Glomerular visceral epithelial cell (primary cell): ENCODE data around the gene PDIA2.

Experiments
- DNase-seq: peaks from one replicate; pipeline ENCODE4 v3.0.0-alpha.2; 2016; ENCODE audit errors: extremely low spot score

PDIA2 gene

DNA sequence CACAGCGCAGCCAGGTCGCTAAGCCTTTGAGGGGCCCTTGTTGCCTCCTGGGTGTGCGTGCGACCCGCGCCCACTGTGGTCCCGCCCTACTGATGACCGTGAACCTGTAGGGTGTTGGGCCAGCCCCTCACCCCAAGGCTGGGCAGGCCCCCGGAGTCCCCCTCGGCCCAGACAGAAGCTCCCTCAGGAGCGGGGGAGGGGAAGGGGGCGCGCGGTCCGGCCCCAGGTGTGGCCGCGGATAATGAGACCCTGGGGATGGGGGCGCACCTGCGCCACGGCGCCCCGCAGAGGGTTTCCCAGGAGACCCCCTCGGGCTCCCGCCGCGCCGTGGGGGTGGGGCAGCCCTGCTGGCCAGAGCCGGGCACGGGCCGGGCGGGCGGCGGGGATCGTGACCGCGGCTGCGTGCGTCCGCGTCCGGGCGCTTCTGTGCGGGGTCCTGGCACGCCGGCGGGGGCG lies 2.9 kb upstream of the PDIA2 start:
- no peak for DNase-seq

DNA sequence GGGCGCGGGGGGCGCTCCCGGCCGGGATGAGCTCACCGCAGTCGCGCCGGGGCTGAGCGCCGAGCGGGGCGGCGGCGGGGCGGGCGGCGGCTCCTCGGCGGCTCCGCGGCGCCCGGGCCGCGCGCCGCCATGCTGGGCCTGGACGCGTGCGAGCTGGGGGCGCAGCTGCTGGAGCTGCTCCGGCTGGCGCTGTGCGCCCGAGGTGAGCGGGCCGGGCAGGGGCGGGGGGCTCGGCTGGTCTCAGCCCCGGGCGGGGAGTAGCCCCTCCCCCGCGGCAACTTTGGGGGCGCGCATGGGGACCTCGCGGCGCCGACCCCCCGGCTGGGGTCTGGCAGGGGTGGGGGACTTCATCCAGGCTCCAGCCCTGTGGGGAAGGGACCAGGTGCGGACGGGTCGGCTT lies 2.4 kb upstream of the PDIA2 start, which contains the start of gene ARHGDIG:
Gene ARHGDIG (plus strand): TSS at position 40 of the 400 bp plus-strand sequence. CDS start 90 bp downstream, at position 130.
- no peak for DNase-seq

DNA sequence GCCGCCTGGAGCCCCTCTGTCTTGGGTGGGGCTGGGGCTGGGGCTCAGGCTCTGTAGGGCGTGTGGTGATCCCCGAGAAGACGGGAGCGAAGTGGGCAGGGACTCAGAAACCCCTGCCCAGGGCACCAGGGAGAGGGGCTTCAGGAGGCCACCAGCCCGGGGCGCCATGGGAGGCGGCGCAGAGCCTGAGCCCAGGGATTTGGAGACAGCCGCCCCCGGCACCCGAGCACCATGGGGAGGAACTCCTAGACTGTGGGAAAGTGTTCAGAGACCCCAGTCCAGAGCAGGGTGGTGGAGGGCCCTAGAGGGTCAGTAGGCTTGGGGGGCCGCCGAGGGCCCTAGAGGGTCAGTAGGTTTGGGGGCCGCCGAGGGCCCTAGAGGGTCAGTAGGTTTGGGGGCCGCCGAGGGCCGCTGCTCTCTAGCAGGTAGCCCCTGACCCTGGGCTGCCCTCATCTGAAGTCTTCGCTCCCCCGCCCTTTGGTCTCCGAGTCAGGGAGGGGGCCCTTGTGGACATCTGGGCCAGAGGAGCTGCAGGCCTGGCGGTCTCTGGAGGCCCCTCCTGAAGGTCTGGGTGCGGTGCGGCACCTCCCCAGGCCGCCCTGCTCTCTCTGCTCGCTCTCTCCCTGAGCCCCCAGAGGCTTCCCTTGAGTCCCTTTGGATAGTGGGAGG lies 1.8 kb upstream of the PDIA2 start:
- no peak for DNase-seq

DNA sequence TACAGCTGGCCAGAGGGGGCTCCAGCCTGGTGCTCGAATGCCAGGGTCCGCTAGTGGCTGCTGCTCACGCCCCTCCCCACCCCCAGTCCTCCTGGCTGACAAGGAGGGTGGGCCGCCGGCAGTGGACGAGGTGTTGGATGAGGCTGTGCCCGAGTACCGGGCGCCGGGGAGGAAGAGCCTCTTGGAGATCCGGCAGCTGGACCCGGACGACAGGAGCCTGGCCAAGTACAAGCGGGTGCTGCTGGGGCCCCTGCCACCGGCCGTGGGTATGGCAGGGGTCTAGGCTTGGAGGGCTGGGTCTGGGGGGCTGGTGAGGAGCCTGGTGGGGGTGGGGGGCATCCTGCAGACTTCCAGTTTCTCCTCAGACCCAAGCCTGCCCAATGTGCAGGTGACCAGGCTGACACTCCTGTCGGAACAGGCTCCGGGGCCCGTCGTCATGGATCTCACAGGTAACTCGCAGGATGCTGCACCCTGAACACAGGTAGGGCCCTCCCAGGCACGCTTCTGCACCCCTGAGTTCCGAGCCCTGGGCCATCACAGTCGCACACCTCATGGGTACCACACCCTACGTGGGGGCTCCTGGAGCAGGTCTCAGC lies 1.2 kb upstream of the PDIA2 start:
- no peak for DNase-seq

DNA sequence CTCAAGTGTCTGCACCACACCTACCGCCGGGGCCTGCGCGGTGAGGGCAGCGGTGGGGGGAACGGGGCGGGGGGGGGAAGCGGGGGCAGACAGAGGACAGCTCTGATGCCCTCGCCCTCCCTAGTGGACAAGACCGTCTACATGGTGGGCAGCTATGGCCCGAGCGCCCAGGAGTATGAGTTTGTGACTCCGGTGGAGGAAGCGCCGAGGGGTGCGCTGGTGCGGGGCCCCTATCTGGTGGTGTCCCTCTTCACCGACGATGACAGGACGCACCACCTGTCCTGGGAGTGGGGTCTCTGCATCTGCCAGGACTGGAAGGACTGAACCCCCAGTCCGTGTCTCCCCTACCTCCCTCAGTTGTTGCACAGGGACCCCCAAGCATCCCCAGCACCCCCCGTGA lies 473 bp upstream of the PDIA2 start:
- DNase-seq: no peak

DNA sequence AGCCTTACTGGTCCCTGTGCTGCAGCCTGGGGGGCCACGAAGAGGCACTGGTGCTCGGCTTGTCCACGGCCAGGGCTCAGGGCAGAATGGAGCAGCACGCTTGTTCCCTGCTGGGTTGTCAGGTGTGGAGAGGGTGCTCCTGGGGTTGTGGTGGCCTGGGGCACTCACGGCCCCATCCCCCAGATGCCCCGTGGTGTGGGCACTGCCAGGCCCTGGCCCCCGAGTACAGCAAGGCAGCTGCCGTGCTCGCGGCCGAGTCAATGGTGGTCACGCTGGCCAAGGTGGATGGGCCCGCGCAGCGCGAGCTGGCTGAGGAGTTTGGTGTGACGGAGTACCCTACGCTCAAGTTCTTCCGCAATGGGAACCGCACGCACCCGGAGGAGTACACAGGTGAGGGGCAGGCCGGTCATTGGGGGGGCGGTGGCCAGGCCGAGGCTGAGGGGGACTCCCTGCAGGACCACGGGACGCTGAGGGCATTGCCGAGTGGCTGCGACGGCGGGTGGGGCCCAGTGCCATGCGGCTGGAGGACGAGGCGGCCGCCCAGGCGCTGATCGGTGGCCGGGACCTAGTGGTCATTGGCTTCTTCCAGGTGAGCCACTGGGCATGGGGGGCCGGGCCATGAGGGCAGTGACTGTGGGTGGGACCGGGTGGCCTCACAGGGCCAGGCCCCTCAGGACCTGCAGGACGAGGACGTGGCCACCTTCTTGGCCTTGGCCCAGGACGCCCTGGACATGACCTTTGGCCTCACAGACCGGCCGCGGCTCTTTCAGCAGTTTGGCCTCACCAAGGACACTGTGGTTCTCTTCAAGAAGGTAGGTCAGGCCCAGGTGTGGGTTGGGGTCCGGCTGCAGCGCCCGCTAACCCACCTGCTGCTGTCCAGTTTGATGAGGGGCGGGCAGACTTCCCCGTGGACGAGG lies 1.5 kb downstream of the PDIA2 start:
- no peak for DNase-seq

DNA sequence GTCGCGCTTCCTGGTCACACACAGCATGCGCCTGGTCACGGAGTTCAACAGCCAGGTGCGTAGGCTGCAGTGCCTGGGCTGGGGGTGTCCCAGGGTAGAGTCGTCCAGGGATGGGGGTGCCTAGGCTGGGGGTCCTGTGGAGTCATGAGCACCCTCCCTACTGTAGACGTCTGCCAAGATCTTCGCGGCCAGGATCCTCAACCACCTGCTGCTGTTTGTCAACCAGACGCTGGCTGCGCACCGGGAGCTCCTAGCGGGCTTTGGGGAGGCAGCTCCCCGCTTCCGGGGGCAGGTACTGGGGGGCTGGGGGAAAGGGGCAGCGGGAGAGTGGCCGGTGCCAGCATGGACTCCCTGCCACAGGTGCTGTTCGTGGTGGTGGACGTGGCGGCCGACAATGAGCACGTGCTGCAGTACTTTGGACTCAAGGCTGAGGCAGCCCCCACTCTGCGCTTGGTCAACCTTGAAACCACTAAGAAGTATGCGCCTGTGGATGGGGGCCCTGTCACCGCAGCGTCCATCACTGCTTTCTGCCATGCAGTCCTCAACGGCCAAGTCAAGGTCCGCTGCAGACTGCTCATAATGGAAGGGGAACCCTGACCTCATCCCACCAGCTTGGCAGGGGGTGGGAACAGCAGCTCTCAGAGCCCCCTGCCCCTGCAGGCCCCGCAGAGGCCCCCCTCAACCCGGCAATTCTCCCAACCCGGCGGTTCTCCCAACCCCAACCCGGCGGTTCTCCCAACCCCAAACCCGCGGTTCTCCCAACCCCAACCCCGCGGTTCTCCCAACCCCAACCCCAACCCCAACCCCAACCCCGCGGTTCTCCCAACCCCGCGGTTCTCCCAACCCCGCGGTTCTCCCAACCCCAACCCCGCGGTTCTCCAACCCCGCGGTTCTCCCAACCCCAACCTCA lies 2.4 kb downstream of the PDIA2 start:
- DNase-seq: peak; percentile 83

DNA sequence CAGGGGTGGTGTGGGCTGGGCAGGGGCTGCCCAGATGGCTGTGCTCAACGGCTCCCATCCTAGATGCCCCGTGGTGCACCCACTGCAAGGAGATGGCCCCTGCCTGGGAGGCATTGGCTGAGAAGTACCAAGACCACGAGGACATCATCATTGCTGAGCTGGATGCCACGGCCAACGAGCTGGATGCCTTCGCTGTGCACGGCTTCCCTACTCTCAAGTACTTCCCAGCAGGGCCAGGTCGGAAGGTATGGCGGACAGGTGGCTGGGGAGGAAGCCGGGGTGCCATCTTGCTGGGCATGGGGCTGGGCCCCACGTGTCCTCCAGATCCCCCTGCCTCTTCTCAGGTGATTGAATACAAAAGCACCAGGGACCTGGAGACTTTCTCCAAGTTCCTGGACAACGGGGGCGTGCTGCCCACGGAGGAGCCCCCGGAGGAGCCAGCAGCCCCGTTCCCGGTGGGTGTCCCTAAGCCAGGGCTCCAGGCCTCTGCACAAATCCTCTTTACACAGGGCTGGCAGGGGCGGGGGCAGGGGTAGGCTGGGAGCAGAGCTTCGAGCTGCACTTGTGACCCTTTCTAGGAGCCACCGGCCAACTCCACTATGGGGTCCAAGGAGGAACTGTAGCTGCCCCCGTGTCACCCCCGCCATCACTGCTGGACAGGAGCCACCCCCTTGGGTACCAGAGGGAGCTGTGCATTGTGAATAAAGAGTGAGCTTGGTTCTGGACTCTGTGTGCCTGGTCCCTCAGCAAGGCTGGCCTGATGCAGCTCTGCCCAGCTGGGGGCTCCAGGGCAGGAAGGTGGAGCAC lies 3.7 kb downstream of the PDIA2 start:
- no peak for DNase-seq

DNA sequence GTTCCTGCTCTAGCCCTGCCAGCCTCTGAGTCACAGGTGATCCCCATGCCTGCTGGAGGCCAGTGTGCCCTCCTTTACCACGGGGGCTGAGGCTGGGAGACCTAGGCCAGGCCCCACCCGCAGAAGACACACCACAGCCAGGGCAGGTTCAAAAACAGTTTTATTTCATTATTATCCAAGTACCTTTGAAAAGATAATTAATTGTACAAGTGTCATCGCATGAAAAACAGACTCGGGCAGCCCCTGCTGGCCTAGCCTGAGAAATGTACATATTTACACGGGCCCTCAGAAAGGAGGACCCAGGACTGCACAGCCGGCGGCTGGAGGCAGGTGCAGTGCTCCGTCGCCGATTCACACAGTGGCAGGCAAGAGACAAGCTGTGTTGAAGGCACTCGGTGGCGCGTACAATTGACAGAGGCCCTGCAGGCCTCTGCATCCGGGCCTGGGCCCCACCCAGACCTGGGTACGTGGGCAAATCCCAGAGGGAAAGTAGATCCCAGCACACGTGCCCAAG lies 4.4 kb downstream of the PDIA2 start:
- DNase-seq: no peak

DNA sequence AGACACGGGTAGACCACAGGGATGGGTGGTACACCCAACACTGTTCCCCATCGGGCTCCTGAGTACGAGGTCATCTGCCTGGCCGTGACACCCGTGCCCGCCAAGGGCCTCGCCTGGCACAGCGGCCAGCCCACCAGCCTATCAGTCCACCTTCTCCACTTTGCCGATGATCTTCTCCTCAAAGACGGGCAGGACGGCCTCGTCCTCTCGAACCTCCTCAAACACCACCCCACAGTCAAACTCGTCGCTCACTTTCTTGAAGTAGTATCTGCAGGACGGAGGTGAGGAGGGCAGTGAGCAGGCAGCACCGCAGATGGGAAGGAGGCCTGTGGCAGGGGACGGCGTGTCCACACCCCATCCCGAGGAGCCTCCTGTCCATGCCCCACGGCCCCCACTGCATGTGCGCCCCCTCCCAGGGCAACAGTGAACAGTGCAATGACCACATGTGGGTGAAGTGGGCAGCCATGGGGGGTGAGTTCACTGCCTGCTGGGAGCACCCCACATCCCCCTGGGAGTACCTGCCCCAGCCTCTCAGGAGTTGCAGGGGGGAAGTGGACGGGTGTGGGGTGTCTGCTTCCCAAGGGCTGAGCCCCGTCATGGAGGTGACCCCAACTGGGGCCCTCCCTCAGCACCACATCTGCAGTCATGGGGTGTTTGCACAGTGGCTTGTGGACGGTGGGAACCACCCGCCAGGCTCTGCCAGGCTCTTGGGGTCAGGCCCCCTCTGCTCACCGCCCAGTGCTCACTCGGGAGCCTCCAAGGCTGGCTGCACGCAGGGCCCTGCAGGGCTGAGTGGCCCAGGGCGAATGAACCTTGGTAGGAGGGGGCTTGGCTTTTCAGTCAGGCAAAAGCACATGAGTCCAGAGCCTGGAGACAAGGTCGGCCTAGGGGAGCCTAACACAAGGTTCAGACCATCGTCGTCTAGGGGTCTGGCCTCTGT lies 5.3 kb downstream of the PDIA2 start:
- no peak for DNase-seq

DNA sequence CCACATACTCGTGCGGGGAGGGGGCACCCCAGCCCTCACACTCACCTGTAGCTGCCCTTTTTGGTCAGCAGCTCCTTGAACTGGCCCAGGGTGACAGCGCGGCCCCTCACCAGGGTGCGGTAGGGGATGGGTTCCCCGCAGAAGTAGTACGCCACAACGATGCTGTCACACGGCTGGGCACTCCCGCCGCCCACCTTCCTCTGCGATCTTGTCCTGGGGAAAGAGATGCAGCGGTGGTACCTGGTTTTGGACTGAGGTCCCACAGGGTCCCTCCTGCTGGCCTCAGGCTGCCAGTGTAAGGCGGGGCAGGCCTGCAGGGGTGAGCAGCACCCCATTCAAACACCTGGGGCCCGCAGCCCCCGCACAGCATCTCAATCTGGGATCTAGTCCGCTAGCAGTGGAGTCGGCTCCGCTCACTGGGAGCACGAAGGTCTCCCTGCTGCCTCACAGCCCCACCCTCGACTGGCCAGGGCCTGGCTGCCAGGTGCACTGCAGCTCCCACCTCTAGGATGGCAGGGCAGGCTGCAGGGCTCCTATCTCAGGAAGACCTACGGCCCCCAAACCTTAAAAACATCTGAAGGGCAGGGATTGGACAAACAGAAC lies 6.5 kb downstream of the PDIA2 start:
- DNase-seq: no peak

DNA sequence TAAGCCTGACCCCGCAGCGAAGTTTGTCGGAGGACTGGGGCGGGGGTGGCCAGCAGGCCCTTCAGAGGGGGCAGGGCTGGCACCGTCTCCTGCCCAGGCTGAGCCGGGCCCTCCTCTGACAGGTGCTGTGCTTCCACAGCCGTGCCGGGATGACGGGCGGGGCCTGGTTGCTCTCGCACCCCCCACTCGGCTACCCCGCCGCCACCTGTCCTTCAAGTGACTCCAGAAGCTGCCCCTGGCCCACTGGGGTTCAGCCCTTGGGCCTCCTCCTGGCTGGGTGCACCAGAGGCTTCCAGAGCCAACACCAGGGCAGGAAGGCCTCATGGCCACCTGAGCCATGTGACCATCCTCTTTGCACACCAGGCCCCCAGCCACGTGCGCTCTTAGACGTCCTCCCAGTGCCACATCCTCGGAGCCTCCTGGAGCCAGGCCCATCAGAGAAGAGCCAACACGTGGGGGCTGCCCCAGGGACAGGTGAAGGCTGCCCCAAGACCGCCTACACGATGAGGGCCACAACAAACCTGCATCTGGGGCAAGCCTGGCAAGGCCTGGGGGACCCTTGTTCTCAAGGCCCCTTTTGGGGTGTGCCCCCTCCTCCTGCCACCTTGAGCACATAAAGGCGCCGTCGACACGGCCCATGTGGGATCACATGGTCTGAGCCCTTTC lies 7.2 kb downstream of the PDIA2 start:
- DNase-seq: no peak

DNA sequence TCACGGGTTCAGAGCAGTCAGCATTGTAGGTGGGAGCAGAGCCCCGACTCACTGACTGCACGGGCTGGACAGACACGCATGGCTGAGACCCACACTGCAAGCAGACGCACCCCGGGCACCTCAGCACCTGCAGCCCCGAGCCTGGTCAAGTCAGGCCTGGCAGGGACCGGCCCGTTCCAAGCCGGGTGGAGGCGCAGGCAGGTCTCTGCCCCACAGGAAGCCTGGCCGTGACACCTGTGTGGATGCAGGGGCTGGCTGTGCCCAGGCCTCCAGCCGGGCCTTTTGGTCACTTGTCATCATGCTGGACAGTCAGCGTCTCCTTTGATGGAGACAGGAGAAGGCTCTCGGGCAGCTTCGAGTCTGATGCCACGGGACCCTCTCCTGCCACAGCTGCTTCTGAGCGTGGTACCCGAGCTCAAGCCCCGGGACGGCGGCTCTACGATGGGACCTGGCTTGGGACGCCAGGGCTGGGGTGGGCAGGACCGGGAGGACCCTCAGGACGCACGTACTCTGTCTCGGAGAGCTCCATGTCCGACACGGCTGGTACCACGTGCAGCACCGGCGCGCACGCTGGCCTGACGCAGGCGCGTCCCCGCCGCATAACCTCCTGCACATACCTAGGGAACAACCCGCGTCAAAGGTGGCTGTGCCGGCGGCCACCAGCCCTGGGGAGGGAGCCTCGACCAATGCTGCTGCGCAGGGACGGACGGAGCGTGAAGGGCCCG lies 7.9 kb downstream of the PDIA2 start:
- no peak for DNase-seq

DNA sequence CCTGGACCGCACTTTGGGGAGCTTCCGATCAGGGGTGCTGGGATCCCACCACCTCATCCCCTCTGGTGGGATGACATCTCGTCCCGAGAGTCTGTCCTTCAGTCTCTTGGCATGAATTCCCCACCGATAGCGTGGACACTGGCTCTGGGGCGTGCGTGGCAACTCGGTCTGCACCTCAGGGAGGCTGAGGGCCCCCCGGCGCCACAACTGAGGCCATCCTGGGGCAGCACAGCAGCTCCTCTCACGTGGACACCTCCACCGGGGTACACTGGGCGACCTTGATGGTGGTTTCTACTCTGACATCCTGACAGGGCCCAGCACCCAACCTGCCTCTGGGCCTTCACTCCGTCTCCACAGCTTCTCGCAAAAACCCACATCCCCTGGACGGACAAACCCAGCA lies 8.6 kb downstream of the PDIA2 start:
- no peak for DNase-seq

DNA sequence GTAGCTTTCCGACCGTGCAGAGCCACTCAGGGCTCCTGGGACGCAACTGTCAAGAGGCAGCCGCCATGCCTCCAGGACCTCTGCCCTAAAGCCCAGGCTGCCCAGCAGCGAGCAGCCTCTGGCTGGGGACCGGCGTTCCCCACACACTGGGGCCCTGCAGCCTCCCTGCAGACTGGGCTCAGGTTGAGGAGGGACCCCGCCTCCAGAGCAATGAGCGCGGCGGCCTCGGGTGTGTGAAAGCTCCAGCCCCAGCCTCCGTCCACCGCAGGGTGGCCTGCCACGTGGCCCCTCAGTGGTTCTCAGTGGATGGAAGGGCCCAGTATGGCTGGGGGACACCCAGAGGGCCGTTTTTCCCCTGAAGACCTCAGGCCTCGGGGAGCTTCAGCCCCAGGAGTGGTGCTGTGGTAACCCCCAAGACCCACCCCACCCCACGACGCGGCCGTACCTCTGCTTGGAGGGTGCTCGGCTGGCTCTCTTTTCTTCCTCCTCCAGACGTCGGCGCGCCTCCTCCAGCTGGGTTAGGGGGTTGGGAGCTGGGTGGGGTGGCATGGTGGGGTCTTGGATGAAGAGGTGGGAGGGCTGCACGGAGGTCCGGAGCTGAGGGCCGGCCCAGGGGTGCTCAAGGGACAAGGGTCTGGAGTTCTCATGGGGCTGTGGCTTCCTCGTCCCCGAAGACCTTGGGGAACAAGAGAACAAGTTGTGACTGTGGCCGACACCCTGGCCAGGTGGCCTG lies 10.2 kb downstream of the PDIA2 start:
- DNase-seq: no peak

DNA sequence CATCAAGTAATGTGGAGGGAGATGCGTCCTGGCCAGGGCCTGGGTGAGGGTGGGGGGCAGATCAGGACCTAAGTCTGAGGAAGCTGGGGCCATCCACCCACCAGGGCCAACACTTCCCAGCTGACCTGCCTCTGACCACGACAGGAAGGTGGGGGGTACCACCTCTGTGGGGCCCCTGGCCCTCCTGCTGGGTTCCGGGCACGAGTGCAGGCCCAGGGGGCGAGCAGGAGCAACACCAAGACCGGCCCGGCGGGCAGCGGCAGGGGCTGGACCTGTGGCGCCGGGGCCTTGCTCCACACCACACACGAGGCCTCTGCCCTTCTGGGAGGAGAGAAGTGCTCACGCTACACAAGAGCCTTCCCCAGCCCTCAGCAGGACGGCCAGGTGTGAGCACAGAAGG lies 13.3 kb downstream of the PDIA2 start:
- DNase-seq: no peak
